GM12891 (cell line): ENCODE measurements around the gene RYR2.

Source experiments
- PAX5 ChIP-seq: IDR thresholded peaks from 2 replicates; pipeline ENCODE4 v1.6.1; 2011; ENCODE audit warnings: low read length, moderate library complexity, mild to moderate bottlenecking; ENCODE audit not compliant: insufficient read depth, severe bottlenecking
- POLR2A ChIP-seq: IDR thresholded peaks from 2 replicates; pipeline ENCODE4 v1.6.1; 2011; ENCODE audit warnings: low read depth, low read length, control low read depth
- POLR2AphosphoS5 ChIP-seq: IDR thresholded peaks from 2 replicates; pipeline ENCODE4 v1.6.1; 2011; ENCODE audit warnings: low read depth, low read length, control low read depth
- TAF1 ChIP-seq: IDR thresholded peaks from 2 replicates; pipeline ENCODE4 v1.6.1; 2011; ENCODE audit warnings: low read depth, low read length, control low read depth

- no peak for TF ChIP-seq POLR2AphosphoS5
- no peak for TF ChIP-seq POLR2A
- TF ChIP-seq TAF1 = no peak
- TF ChIP-seq PAX5 = no peak
Measured at GRCh38 chr1:237033804-237034203, 8.2 kb upstream of the RYR2 start.
